Activated CD4-positive, CD25-positive, alpha-beta regulatory T cell (primary cell): ENCODE measurements around the gene LCN6.
"Not testable (repeated sequence)": the region's sequence is repeated elsewhere in the genome, so short reads cannot be mapped to it uniquely, and the experiment has no call there.

Source experiments
- DNase-seq, 4 experiments: peaks; one replicate each; lab custom pipeline; 2025; lab: John Stamatoyannopoulos, UW

LCN6 gene

DNA sequence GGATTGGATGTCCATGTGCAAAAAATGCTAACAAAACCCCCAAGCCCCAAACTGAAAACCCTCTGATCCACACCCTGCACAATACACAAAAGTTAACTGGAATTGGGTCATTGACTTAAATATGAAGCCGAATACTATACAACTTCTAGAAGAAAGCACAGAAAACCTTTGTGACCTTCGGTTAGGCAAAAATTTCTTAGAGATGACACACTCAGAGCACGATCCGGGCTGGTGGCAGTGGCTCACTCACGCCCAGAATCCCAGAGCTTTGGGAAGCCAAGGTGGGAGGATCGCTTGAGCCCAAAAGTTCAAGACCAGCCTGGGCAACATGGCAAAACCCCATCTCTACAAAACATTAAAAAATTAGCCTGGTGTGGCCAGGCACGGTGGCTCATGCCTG, 37.8 kb downstream of the LCN6 start:
- DNase-seq = no peak

DNA sequence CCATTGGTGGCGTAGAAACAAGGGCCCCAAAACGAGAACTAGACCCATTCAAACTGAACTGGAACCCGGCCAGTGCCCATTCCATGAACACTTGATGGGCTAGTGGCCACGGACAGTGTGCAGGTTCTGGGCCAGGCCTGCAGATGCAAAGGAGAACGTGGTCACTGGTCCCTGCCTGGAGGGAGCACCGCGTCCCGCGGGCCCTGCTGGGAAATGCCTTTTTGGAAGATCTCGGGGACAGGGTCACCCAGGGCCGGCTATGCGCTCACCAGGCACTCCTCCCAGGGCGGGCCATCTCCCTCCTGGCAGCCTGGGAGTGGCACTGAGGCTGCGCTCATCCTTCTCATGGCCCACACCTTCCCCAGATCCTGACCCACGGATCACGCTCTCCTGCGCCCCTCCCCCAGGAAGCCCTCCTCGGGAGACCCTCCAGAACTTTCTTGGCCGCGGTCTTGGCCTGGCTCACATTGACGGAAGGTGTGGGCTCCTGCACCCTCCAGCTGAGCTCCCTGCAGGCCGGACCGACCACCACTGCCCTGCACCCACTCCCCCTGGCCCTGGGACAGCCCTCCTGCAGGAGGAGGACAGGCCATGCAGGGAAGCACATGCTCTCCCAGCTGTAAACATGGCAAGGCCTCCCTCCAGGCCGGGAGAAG, 38.7 kb downstream of the LCN6 start:
- no peak for DNase-seq

DNA sequence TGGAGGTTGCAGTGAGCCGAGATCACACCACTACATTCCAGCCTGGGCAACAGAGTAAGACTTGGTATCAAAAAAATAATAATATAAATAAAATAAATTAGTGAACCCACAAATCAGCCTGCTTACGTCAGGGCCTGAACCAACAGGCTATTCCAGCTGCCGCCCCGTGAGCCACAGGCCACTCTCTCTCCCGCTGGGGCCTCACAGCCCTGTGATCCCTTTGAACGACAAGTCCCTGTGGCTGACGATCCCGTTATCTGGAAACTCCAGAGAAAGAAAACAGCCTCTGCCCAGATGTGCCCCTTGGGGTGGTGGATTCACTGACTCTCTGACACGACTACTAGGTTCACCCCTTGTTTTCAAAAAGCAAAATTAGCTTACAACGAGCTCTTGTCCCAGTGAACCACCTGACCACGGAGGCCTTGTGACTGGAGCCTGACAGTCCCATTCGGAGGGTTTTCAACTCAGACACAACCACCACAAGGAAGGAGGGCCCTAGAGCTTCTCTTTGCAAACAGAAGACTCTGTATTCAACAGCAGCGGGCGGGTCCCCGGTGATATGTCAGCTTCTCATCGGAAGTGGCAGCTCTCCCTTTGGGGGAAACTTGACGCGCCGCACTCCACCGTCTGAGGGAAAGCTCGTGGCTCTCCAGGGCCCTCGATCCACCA, 40.3 kb downstream of the LCN6 start:
- DNase-seq = no peak

DNA sequence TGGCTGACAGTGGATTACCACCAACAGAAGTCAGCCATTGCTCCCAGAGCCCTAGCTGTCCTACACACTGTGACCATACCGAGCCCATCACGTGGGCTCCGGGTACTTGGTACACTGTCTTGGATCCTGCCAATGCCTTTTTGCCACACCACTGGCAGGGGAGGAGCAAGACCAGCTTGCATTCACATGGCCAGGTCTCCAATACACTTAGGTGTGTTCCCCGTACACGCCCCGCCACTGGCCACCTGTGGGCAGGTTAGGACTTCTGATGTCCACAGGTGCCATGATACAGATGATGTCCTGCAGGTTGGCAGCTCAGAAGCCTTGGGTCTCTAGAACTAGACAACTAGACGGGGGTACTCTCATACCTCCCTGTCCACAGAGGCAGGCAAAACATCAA, 41.3 kb downstream of the LCN6 start:
- no peak for DNase-seq

DNA sequence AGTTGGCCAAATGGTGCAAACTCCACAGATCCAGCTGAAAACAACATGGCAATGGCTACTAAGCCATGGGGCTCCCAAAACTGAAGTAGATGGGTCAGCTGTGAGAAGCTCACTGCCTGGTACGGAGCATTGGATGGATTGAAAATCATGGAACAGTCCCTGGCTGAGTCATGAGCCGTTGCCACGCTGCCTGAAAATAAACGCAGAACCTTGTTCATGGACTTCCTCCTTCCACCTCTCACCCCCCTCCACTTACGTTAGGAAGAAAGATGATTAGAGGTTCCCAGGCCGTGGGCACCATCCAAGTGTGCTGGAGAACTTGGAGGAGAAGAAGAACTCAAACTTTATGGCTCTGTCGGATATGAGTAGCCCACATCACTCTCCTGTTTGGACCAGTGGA, 42.8 kb downstream of the LCN6 start:
- no peak for DNase-seq

DNA sequence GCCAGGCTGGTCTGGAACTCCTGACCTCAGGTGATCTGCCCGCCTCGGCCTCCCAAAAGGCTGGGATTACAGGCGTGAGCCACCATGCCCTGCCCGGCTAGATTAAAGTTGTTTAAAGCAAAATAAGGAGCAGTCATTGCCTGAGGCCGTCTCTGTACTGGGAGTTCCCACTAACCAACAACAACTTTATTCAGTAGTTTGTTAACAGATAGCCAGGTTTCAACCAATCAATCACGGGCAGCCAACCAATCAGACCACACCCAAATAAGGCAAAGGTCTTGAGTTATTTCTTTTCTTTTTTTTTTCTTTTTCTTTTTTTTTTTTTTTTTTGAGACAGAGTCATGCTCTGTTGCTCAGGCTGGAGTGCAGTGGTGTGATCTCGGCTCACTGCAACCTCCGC, 43.6 kb downstream of the LCN6 start:
- not testable (repeated sequence) for DNase-seq

DNA sequence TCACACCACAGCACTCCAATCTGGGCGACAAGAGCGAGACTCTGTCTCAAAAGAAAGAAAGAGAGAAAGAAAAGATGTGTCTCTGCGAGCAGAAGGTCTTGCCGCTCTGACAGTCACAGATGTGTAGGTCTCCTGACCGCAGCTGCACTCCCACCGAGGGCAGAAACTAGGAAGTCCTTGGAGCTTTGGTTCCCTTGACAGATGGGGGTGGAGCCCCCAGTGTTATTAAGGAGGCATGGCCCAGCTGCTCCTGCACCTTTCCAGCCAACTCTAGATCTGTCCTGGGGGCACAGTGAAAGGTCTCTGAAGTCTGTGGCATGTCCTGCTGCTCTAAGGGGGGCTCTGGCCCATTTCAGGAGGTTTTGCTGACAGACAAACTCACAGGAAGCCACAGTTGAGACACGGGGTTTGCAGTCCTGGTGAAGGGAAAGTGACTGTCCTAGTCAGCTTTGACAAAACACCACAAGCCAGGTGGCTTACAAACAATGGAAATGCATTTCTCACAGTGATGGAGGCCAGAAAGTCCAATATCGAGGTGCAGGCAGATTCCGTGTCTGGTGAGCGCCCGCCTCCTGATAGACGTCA, 45.0 kb downstream of the LCN6 start:
- no peak for DNase-seq

DNA sequence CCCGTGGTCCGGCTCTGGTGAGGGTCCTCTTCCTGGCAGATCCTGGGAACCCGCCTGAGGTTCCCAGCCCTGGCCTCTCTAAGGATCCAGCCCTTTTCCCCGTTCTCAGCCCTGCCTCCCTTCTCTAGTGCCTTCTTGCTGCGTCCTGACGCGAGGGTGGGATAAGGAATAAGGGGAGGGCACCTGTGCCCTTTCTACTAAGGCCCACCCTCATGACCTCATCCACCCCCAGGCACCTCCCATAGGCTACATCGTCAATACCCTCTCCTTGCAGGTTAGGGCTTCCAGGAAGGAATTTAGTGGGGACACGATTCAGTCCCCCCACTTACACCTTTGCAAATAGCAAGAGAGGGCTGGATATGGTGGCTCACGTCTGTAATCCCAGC, 46.7 kb downstream of the LCN6 start:
- no peak for DNase-seq

DNA sequence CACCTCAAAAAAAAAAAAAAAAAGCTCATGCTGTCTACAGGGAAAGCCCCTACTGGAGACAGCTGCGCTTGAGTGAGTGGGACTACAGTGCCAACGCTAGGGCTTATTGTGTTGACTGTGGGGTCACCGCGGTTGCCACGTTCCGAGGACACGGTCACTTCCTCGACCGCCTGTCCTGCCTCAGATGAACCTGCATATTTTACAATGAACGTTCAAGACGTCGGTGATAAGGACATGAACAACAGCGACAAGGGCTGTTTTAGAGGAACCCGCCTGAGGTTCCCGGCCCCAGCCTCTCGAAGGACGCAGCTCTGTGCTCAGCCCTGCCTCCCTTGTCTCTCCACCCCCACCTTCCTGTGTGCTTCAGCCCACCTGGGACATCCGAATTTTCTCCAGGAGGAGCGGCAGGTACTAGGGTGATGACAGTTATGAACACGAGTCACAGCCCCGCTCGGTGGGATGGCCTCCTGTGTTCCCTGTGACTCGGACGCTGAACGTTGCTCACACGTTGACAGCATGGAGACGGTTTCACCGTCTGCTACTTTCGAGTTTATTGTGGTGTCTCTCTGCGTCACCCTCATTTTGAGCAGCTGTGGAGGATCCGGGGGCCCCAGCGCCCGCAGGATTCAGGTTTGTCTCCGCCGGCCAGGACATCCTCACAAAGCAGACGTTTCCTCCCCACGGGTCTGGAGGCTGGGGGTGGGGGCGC, 47.2 kb downstream of the LCN6 start:
- DNase-seq = peak in 2 of 4 experiments; percentile 35 to 58

DNA sequence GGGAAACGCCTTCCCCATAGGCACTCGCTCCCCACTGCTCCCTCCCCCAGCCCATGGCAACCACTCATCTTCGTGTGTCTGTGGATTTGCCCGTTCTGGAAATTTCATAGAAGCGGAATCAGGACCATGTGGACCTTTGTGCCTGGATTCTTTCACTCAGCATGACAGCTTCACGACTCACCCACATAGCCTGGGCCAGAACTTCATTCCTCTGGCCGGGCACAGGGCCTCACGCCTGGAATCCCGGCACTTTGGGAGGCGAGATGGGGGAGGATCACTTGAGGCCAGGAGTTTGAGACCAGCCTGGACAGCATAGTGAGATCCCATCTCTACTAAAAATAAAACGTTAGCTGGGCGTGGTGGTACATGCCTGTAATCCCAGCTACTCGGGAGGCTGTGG, 48.0 kb downstream of the LCN6 start:
- no peak for DNase-seq

DNA sequence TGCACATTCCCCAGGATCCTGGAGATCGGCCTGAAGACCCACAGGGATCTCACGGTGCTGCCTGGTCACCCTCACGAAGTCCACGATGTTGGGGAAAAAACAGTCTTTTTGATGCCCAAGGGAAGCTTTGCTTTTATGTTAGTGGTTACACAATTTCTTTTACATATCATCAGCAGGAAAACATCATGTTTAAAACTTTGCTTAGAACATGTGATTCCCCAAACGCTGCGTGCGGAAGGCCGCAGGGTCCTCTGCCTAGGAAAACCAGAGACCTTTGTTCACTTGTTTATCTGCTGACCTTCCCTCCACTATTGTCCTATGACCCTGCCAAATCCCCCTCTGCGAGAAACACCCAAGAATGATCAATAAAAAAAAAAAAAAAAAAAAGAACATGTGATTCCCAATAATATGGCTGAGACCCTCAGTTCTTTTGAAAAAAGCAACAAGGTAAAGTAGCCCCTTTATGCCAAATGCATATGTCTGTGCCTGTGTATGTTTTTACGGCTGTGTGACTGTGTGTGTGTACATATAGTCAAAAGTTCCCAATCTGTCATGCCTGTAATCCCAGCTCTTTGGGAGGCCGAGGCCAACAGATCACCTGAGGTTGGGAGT, 49.6 kb downstream of the LCN6 start:
- DNase-seq = no peak

DNA sequence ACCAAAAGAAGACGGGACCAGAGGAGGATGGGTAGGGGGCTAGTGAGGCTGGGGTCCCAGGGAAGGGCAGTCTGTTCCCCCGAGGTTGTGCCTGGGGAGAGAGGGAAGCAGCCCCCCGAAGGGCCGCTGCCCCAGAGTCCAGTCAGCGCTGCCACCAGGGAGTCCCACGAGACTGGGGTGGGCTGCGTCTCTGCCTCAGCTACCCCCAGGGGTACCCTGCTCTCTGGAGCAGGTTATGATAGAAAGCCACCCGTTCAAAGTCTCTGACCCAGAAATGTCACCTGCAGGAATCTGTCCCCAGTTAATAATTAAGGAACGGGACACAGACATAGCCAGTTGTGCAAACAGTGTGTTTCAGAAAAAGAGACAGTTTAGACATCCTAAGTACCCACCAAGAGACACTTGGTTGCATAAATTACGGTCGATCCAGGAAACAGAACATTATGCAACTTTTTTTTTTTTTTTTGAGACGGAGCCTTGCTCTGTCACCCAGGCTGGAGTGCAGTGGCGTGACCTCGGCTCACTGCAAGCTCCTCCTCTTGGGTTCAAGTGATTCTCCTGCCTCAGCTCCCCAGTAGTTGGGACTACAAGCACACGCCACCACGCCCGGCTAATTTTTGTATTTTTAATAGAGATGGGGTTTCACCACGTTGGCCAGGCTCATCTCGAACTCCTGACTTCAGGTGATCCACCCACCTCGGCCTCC, 50.4 kb downstream of the LCN6 start:
- no peak for DNase-seq

DNA sequence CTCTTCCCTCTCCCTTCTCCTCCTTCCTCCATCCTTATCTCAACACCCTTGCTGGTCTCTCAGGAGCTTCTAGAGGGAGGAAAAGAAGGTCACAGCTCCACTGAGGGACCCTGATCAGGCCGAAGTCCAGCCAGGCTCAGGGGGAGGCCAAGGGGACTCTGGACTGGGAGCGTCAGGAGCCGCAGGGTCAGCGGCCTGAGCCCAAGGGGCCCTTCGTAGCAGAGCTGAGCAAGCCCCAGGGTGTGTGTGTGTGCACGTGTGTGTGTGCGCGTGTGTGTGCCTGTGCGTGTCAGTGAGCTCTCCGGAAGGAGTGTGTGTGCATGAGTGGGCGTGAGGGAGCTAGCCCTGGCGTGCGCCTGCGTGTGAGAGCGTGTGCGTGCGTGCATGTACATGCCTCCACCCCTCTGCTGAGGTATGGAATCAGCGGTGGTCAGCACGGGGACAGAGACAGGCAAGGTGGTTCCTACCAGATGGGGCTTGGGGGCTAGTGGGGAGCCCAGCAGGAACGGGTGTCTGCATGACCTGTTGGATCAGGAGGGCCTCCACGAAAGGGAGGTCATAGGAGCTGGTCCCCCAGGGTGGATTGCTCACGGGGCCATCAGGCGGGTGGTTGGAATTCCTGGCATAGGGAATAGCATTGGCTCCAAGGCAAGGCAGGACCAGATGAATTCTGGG, 51.0 kb downstream of the LCN6 start:
- no peak for DNase-seq

DNA sequence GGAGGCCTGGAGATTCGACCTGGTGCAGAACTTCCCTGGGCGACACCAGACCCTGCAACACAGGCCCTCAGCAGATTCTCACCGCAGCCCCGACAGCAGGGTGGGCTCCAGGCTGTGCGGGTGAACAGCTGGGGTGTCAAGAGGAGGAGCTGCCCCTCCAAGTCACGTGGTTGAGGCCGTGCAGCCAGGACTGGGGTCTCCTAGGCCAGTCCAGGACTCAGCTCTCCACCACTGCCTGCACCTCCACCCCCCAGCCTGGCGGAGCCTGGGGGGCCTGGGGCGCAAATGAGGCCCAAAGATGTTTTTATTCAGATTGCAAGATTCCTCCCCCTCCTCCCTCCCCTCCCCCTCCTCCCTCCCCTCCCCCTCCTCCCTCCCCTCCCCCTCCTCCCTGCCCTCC, 51.8 kb downstream of the LCN6 start:
- DNase-seq = no peak

DNA sequence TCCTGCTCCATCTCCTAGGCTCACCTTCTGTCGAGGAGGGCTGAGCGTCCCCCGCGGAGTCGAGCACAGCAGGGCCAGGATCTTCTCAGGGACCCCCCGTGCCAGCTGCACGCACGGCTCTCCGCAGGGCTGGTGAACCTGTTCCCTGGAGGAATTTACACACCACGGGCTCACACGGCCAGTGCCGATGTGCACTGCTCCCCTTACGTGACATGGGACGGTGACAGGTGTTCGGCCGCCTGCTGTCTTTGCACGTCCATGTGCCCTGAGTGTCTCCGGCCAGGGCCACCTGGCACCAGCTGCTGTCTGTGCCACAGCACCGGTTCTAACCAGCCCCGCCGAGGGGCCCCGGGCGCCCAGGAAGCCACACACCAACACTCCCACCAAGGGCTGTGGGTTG, 52.4 kb downstream of the LCN6 start:
- no peak for DNase-seq

DNA sequence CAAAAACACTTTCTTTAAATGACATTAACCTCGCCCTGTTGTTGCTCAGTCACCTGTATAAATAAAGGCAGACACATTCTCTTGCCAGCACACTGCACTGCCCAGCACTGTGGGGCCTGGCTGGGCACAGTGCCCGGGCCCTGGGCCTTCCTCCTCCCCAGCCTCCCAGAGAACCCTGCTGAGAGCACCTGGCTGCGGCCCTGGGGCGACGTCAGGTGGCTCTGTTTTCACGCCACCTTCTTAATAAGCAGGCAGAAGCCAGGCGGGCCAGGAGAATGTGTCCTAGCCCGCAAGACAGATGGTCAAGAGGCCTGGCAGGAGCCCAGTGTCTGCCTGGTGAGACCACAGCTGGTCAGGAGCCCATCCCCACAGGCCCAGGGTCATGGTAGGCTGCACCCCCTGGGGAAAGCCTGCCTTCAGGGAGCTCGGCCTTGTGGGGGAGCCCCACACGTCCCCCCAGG, 52.9 kb downstream of the LCN6 start:
- no peak for DNase-seq

DNA sequence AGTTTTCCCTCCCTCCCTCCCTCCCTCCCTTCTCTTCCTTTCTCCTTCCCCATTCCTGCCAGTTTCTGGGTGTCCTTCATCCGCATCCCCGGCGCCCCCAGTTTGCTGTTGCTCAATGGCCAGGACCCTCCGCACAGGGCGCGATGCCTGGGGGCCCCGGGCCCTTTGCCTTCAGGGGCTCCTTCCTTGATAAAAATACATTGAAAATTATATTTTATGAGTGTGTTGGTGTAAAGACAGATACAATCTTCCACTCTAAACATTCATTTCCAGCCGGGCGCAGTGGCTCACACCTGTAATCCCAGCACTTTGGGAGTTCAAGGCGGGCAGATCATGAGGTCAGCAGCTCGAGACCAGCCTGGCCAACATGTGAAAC, 53.5 kb downstream of the LCN6 start:
- no peak for DNase-seq

DNA sequence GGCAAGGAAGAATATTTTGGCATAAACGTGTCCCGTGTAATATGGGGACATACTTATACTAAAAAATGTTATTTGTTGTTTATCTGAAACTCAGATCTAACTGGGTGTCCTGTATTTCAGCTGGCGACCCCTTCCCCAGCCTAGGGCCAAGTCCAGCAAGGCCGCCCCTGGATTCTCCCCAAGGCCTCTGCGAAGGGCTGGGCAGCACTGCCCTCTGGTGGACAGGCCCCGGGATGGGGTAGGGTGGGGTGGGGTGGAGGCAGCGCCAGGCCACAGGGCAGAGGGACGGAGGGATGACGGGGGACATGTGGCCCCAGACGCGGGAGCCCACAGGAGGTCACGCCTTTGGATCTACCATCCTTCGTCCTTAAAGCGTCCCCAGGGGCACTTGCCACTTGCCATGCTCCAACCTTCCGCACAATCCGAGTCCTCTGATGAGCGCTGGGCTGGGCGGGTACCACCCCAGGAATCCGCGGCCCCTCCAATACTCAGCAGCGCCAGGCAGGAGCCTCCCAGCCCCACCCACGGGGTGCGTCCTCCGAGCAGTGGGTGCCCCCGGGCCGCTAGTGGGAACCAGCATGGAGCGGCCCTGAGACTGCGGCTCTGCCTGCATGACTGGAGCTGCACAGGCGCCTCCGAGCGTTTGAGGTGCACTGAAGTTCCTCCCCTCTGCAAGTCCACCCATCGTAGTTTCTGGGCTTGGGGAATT, 54.0 kb downstream of the LCN6 start:
- DNase-seq = no peak
